OCI-LY7 (cell line): ENCODE results near the gene SPATA6.
"Not testable (repeated sequence)": the region's sequence is repeated elsewhere in the genome, so short reads cannot be mapped to it uniquely, and the experiment has no call there.

Experiments
- CTCF ChIP-seq: fragments of 200-600 bp; sonication (generic); conservative IDR thresholded peaks from 2 replicates; pipeline ENCODE4 v1.5.1; 2014; ENCODE audit warnings: mild to moderate bottlenecking, antibody characterized with exemption, low read length, moderate library complexity, mixed read lengths
- EZH2phosphoT487 ChIP-seq: fragments of 200-600 bp; sonication (generic); IDR thresholded peaks from 2 replicates; pipeline ENCODE4 v1.6.1; 2018; ENCODE audit warnings: low read depth, borderline replicate concordance, mild to moderate bottlenecking, mixed run types, antibody characterized with exemption, low read length, moderate library complexity, mixed read lengths

GRCh38 chr1:48294094-48294493 is 177.9 kb downstream of the SPATA6 start:
- TF ChIP-seq CTCF, EZH2phosphoT487: not testable (repeated sequence)
